IMR-90 (cell line): Measurements from ENCODE around the gene GTF2I. TPM values are rescaled to one million over a fixed set of nuclear protein-coding genes. Genes with fewer than 3 reads are reported as not detected.
"Not testable (repeated sequence)": the region's sequence is repeated elsewhere in the genome, so short reads cannot be mapped to it uniquely, and the experiment has no call there.

Experiments used
- ATAC-seq: fragments of 200-7000 bp; cut with Tn5 transposase; 2 replicates; pipeline ENCODE4 v1.9.1; 2020; ENCODE audit warnings: low read depth, mild to moderate bottlenecking, moderate library complexity
- BruUV-seq: library from RNA; stranded (reverse); fragments of 400-500 nt; replicated peaks from 2 replicates; lab custom pipeline; 2021; lab: Mats Ljungman, UMichigan
- CTCF ChIA-PET: fragments of 300-600 bp; formaldehyde crosslinking; extraction: SDS; loops from one replicate; lab custom pipeline; 2021; ENCODE audit warnings: antibody characterized with exemption; lab: Yijun Ruan, JAX
- POLR2A ChIA-PET: fragments of 300-600 bp; sonication (Branson Sonifier 250); formaldehyde crosslinking; loops from one replicate; lab custom pipeline; 2022; ENCODE audit warnings: antibody characterized with exemption; ENCODE audit not compliant: unreplicated experiment; lab: Charles Lee
- DNase-seq: peaks from one replicate; pipeline ENCODE4 v3.0.0; 2013
- H2AFZ ChIP-seq: replicated peaks from 2 replicates; pipeline ENCODE3; 2013; ENCODE audit warnings: low read length, mild to moderate bottlenecking; ENCODE audit not compliant: poor library complexity
- H2AK5ac ChIP-seq: 2 replicates; pipeline ENCODE4 v1.6.1; 2013; ENCODE audit warnings: low read depth, low read length, inconsistent platforms
- H2AK9ac ChIP-seq: replicated peaks from 2 replicates; pipeline ENCODE3; 2013; ENCODE audit warnings: mild to moderate bottlenecking, low read depth, low read length, moderate library complexity; ENCODE audit not compliant: poor library complexity
- H2BK120ac ChIP-seq: 2 replicates; pipeline ENCODE4 v1.6.1; 2013; ENCODE audit warnings: low read depth, low read length, inconsistent platforms
- H2BK15ac ChIP-seq: 3 replicates; pipeline ENCODE4 v1.6.1; 2013; ENCODE audit warnings: low read depth, low read length, inconsistent platforms
- H2BK20ac ChIP-seq: 2 replicates; pipeline ENCODE4 v1.6.1; 2013; ENCODE audit warnings: low read depth, mild to moderate bottlenecking, inconsistent platforms, low read length, moderate library complexity
- H2BK5ac ChIP-seq: 2 replicates; pipeline ENCODE4 v1.6.1; 2013; ENCODE audit warnings: mild to moderate bottlenecking, low read depth, low read length, inconsistent platforms; ENCODE audit not compliant: poor library complexity, severe bottlenecking
- H3K14ac ChIP-seq: replicated peaks from 2 replicates; pipeline ENCODE4 v1.6.1; 2013; ENCODE audit warnings: low read depth, low read length, inconsistent platforms
- H3K18ac ChIP-seq: 2 replicates; pipeline ENCODE4 v1.6.1; 2013; ENCODE audit warnings: low read depth, low read length, control low read depth
- H3K23ac ChIP-seq: 2 replicates; pipeline ENCODE4 v1.6.1; 2013; ENCODE audit warnings: low read depth, low read length, inconsistent platforms
- H3K27ac ChIP-seq: 2 replicates; pipeline ENCODE4 v1.5.1; 2013; ENCODE audit warnings: mild to moderate bottlenecking, control low read depth, low read length; ENCODE audit not compliant: insufficient read depth
- H3K27me3 ChIP-seq: 2 replicates; pipeline ENCODE4 v1.6.1; 2013; ENCODE audit warnings: low read length; ENCODE audit not compliant: control insufficient read depth, insufficient read depth
- H3K36me3 ChIP-seq: 2 replicates; pipeline ENCODE4 v1.6.1; 2013; ENCODE audit warnings: low read length, mixed read lengths; ENCODE audit not compliant: control insufficient read depth, insufficient read depth
- H3K4ac ChIP-seq: 2 replicates; pipeline ENCODE4 v1.6.1; 2013; ENCODE audit warnings: low read depth, low read length, inconsistent platforms
- H3K4me1 ChIP-seq: 2 replicates; pipeline ENCODE4 v1.6.1; 2013; ENCODE audit warnings: low read length, mixed read lengths; ENCODE audit not compliant: control insufficient read depth, insufficient read depth
- H3K4me2 ChIP-seq: 2 replicates; pipeline ENCODE4 v1.6.1; 2013; ENCODE audit warnings: low read depth, mild to moderate bottlenecking, control low read depth, low read length, moderate library complexity
- H3K4me3 ChIP-seq: 2 replicates; pipeline ENCODE4 v1.5.1; 2013; ENCODE audit warnings: low read depth, mild to moderate bottlenecking, control low read depth, low read length, moderate library complexity; ENCODE audit not compliant: insufficient read depth
- H3K56ac ChIP-seq: 2 replicates; pipeline ENCODE4 v1.6.1; 2013; ENCODE audit warnings: low read length, inconsistent platforms; ENCODE audit not compliant: insufficient read depth; ENCODE audit errors: extremely low read depth
- H3K79me1 ChIP-seq, 2 experiments: 2 replicates each; pipeline ENCODE4 v1.6.1; 2013; ENCODE audit warnings: low read length in 2 of 2, inconsistent platforms in 1 of 2, low read depth in 1 of 2
- H3K9ac ChIP-seq: 2 replicates; pipeline ENCODE4 v1.6.1; 2013; ENCODE audit warnings: low read depth, low read length, control low read depth
- H3K9me1 ChIP-seq: 2 replicates; pipeline ENCODE4 v1.6.1; 2013; ENCODE audit warnings: low read length, inconsistent platforms; ENCODE audit not compliant: insufficient read depth
- H3K9me3 ChIP-seq: 2 replicates; pipeline ENCODE4 v1.6.1; 2013; ENCODE audit warnings: low read length; ENCODE audit not compliant: control insufficient read depth, insufficient read depth
- H4K20me1 ChIP-seq: 2 replicates; pipeline ENCODE4 v1.6.1; 2013; ENCODE audit warnings: low read length, inconsistent platforms; ENCODE audit not compliant: insufficient read depth
- H4K5ac ChIP-seq: 2 replicates; pipeline ENCODE4 v1.6.1; 2013; ENCODE audit warnings: mild to moderate bottlenecking, low read depth, low read length, control low read depth
- H4K8ac ChIP-seq, 2 experiments: 2 replicates each; pipeline ENCODE4 v1.6.1; 2013; ENCODE audit warnings: low read depth in 2 of 2, low read length in 2 of 2, control low read depth in 1 of 2, inconsistent platforms in 1 of 2
- H4K91ac ChIP-seq: 2 replicates; pipeline ENCODE4 v1.6.1; 2013; ENCODE audit warnings: low read depth, low read length, inconsistent platforms; ENCODE audit not compliant: insufficient read depth
- WGBS, 2 experiments: methylation state at CpG; one replicate each; pipeline versions ENCODE4 v1.1.5 to v1.1.7; 2013; ENCODE audit warnings: missing lambda C conversion rate in 2 of 2; ENCODE audit not compliant: insufficient read length in 1 of 2; ENCODE audit errors: extremely low coverage in 2 of 2; 5-methylcytosine and 5-hydroxymethylcytosine counted together
- dilution Hi-C: fragments of 300-500 bp; cut with HindIII; formaldehyde crosslinking; loops from one replicate; pipeline ENCODE4 v1.14.3; 2018; ENCODE audit warnings: low sequenced_read_pairs; ENCODE audit not compliant: unreplicated experiment
- in situ Hi-C: fragments of 300-500 bp; cut with MboI; formaldehyde crosslinking; loops from 3 replicates; pipeline ENCODE4 v1.14.3; 2019; ENCODE audit warnings: low sequenced_read_pairs, inconsistent platforms, mixed read lengths
- intact Hi-C: fragments of 100-400 bp; cut with micrococcal nuclease; formaldehyde crosslinking; loops from 2 replicates; pipeline ENCODE4 v1.10.0; 2022
- polyA plus RNA-seq, 3 experiments: library from polyadenylated mRNA; depleted of rRNA; stranded (reverse); fragments of >200 nt; gene quantifications; 2 replicates each; pipeline ENCODE4 v1.2.3, GENCODE V29; 2012; ENCODE audit warnings: low replicate concordance in 1 of 3
- total RNA-seq: library from RNA; depleted of rRNA; stranded (reverse); fragments of >200 nt; gene quantifications from 2 replicates; pipeline ENCODE4 v1.2.3, GENCODE V29; 2012

GTF2I gene
- total and polyA plus RNA-seq, 2 of the 4 experiments (the other 2 are of a cell fraction) = 46.4 to 88.8 TPM

DNA sequence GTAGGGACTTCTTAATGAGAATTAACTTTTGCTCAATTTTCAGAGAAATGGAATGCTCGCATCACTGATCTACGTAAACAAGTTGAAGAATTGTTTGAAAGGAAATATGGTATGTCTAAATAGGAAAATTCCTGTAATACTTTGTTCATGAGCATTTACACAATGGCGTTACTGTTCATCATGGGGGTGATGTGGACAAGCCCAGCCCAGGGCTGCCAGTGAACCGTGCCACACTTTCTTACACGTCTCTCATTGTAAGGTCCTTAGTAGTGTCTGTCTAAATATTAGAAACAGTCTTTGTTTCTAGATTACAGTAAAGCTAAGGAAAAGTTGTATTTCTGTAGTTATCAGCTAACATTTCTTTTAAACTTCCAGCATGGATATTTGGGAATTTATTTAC is 72.7 kb downstream of the GTF2I start:
- ATAC-seq = peak; percentile 96
- H3K9ac ChIP-seq, H4K20me1 ChIP-seq, H2AK9ac ChIP-seq, H3K14ac ChIP-seq, H4K5ac ChIP-seq, H3K36me3 ChIP-seq, H4K91ac ChIP-seq, CTCF ChIA-PET, H2AK5ac ChIP-seq, H2AFZ ChIP-seq, H3K27ac ChIP-seq, POLR2A ChIA-PET, H3K4me2 ChIP-seq, DNase-seq, H3K9me1 ChIP-seq, H2BK15ac ChIP-seq, H3K18ac ChIP-seq, H2BK5ac ChIP-seq, H3K4me3 ChIP-seq, H4K8ac ChIP-seq, H3K4me1 ChIP-seq, H3K27me3 ChIP-seq, H3K23ac ChIP-seq, dilution Hi-C loops, in situ Hi-C loops, intact Hi-C loops, H2BK20ac ChIP-seq, H3K56ac ChIP-seq, H2BK120ac ChIP-seq, H3K4ac ChIP-seq, H3K9me3 ChIP-seq: not testable (repeated sequence)
- peaks cover 10 to 13% of the 10 kb centered on the region in 2 experiments; a peak in 3 of 4 replicates for H3K79me1 ChIP-seq
- no CpG with 5 or more reads among the region's 5 CpGs for WGBS, 2 experiments
- BruUV-seq = TSS peak; percentile 47

DNA sequence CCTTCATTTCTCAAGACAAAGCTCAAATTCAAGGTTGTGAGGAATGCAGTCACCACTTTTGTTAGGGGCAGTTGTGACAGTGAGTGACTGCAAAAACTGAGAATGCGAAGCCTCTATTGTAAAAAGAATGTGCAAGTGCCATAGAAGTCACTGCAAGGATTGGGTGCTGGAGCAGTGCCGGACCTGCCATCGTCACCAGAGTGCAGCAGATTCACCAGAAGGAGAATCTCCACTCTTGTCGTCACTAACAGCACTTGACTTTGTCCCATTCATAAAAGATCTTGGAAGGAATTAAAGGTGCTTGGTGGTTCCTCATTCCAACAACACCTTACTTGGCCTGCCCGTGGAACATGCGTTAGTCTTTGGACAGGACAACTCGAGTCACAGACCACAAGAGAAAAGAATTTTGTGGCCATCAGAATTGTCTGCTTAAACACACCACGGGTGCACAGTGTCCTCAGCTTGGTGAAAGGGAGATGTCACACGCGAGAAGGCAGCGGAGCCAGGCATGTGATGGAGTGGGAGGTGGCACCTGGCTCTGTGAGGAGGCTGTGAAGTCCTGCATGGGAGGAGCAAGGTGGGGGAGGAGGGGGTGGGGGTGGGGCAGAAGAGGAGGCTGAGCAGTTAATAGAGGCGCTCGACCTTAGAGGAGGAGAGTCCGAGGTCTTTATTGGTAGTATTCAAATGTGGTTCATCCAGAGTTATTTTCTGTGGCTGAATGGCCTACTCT is 82.6 kb downstream of the GTF2I start:
- H2AK9ac ChIP-seq, in situ Hi-C loops, H4K8ac ChIP-seq, H2BK20ac ChIP-seq, H3K36me3 ChIP-seq, H2AK5ac ChIP-seq, H3K4ac ChIP-seq, H3K4me2 ChIP-seq, H3K4me3 ChIP-seq, H3K4me1 ChIP-seq, H3K27me3 ChIP-seq, ATAC-seq, H3K9me1 ChIP-seq, H3K56ac ChIP-seq, H4K20me1 ChIP-seq, H2BK120ac ChIP-seq, H3K18ac ChIP-seq, DNase-seq, CTCF ChIA-PET, H3K27ac ChIP-seq, H2AFZ ChIP-seq, intact Hi-C loops, H4K5ac ChIP-seq, dilution Hi-C loops, H3K9ac ChIP-seq, BruUV-seq, H4K91ac ChIP-seq, H2BK15ac ChIP-seq, H3K9me3 ChIP-seq, H3K14ac ChIP-seq, POLR2A ChIA-PET, H2BK5ac ChIP-seq, H3K23ac ChIP-seq, H3K79me1 ChIP-seq: not testable (repeated sequence)
- no CpG with 5 or more reads among the region's 14 CpGs for whole genome bisulfite sequencing, 2 experiments
